ENCODE data around the gene ULK4.
A peak's percentile ranks its signal among the peaks of the same experiment; 100 is the strongest.
"Not testable (repeated sequence)": the region's sequence is repeated elsewhere in the genome, so short reads cannot be mapped to it uniquely, and the experiment has no call there.

ULK4 gene

DNA sequence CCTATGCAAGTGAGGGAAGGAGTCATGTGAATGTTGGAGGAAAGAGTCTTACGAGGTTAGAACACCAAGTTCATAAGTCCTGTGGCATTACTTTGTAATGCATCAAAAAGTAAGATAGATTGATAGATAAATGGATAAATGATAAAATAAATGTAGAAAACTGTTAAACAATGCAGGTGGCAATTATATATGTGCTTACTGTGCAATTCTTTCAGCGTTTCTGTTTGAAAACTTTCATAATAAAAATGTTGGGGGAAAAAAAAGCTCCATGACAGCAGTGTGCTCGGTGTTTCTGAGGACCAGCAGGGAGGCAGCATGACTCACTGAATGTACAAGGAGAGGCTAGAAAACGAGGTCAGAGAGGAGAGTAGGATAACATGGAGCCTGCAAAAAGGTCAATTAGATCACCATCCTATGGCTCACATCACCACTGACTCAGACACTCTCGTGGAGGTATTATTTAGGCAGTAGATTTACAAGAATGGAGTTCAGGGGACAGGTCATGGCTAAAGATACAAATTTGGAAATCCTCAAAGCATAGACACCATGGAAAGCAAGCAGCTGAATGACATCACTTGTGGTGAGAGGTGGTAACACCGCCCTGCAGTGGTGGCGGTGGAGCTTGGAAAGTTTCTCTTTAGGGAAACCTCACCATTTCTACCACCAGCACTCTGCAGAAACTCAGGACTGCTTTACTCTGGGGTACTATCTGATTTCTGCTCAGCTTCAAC lies 542.8 kb downstream of the ULK4 start:
- DNase-seq = peak in 1 of 2 donors; percentile 5

DNA sequence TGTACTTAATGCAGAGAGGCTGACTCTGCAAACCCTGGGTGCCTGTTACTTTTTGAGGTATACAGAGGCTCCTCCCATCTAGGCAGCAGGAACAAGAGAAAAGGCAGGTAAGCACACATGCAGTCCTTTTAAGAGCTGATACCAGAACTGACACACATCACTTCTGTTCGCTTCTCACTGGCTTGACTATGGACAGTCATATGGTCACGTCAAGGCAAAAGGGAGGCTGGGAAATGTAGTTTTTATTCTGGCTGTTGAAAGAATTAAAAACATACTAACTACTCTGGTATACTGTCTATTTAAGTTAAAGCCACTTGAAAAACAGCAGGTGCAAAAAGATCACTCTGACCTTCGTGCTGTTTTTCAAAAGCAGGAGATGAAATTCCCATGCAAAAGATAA lies 544.3 kb downstream of the ULK4 start:
- DNase-seq = no peak

DNA sequence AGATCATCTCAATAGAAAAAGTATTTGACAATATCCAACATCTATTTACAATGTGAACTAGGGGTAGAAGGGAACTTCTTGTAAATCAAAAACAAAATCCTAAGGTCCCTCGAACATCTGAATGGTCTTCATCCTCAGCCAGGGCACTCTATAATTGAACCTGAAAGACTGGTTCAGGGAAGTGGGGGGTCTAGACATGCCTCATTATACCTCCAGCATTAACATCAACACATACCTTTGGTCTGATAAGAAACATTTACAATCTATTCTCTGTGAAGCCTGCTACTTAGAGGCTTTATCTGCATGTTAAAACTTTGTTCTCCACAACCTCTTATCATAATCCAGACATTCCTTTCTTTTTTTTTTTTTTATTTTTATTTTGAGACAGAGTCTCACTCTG lies 550.8 kb downstream of the ULK4 start:
- no peak for DNase-seq

DNA sequence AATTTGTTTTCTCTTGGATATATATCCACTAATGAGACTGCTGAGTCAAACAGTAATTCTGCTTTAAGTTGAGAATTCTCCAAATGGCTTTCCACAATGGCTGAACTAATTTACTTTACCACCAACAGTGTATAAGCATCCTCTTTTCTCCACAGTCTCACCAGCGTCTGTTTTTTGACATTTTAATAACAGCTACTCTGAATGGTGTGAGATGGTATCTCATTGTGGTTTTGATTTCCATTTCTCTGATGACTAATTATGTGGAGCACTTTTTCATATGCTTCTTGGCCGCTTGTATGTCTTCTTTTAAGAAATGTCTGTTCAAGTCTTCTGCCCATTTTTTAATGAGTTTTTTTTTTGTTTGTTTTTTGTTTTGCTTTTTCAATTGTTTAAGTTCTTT lies 556.4 kb downstream of the ULK4 start:
- DNase-seq = no peak

DNA sequence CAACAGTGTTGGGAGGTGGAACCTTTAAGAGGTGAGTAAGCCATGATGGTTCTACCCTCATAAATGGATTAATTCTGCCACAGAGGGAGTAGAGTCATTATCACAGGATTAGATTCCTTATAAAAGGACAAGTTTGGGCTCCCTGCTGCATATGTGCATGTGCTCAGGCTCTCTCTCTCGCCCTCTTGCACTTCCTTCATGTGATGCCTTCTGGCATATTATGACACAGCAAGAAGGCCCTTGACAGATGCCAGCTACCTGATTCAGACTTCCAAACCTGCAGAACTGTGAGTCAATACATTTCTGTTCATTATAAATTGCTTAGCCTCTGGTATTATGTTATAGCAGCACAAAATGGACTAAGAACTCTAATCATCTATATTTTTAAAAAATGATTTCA lies 557.3 kb downstream of the ULK4 start:
- no peak for DNase-seq

DNA sequence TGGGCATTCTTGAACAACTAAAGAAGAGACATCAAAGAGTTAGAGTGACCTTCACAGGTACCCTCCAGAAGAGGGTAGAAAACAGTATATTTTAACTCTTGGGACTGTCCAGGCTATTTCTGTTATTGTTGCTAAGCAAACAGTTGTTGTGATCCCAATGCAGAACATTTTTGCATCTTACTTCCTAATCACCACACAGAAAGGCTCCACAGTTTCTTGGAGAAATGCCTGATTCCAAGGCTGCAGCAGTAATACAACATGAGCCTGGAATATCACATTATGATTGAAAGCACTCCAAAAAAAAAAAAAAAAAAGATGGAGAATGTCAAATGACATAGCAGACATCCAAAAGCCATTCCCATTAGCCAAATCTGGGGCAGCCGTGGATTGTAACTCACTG lies 567.0 kb downstream of the ULK4 start:
- DNase-seq = no peak

DNA sequence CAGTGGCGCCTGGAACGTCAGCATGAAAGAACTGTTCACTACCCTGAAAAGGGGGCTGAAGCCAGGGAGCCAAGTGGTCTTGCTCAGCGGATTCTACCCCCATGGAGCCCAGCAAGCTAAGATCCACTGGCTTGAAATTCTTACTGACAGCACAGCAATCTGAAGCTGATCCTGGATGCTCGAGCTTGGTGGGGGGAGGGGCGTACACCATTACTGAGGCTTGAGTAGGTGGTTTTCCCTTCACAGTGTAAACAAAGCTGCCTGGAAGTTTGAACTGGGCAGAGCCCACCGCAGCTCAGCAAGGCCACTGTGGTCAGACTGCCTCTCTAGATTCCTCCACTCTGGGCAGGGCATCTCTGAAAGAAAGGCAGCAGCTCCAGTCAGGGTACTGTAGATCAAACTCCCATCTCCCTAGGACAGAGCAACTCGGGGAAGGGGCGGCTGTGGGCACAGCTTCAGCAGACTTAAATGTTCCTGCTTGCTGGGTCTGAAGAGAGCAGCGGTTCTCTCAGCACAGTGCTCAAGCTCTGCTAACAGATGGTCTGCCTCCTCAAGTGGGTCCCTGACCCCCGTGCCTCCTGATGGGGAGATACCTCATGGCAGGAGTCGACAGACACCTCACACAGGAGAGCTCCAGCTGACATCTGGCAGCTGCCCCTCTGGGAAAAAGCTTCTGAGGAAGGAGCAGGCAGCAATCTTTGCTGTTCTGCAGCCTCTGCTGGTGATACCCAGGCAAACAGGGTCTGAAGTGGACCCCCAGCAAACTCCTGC lies 591.0 kb downstream of the ULK4 start:
- DNase-seq = not testable (repeated sequence)

DNA sequence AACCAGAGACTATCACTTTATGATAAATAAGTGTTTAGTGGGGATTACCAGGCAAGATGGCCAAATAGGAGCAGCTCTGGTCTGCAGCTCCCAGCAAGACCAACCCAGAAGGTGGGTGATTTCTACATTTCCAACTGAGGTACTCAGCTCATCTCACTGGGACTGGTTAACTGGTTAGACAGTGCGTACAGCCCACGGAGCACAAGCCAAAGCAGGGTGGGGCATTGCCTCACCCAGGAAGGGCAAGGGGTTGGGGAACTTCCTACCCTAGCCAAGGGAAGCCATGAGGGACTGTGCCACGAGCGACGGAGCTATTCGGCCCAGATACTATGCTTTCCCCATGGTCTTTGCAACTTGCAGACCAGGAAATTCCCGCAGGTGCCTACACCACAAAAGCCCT lies 591.6 kb downstream of the ULK4 start:
- no peak for DNase-seq

DNA sequence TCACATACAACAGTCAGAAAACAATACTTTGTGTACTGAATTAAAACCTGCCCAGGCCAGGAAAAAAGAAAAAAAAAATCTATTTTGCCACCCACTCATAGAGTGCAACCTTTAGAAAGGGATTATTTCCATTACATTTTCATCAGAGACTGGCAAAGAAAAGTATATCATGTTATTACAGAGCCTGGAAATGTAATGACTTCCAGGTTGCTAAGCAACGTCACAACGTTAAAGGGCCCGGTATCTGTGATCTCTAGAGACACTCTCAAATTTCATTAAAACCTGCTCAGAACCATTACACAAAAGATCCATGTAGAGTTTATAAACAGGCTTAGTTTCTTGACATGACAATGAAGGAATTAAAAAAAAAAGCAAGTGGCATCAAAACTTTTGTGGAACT lies 592.1 kb downstream of the ULK4 start:
- DNase-seq = no peak

DNA sequence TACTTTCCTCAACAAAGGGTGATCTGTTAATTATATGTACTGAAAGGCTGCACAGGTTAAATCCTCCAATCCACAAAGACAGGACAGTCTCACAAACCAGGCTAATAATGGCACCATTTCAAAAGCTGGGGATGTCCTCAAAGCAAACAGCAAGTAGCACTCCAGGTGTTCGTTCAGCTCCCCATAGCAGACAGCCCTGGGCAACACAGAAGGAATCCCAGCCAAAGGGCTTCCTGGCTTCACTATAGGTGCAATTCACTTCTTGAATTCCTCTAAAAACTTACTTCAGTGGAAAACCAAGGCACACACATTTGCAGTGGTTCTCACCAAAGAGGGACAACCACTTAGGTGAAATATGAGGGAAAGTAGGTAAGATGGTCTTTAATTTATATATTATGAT lies 595.9 kb downstream of the ULK4 start:
- no peak for DNase-seq

DNA sequence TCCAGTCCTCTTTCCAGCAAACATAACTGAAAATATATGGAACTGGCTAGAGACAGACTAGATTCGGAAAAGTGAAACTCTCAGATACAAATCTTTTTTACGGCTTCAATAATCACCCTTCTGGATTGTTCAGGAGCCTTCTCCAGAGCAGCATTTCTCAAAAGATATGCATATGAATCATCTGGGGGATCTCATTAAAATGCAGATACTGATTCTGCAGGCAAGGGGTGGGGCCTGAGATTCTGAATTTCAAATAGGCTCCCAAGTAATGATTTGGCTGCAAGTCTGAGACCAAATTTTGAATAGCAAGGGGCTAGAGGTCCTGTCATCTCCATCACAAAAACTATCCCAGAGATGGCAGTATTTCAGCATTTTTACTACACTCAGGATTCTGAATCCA lies 597.2 kb downstream of the ULK4 start:
- DNase-seq = no peak

DNA sequence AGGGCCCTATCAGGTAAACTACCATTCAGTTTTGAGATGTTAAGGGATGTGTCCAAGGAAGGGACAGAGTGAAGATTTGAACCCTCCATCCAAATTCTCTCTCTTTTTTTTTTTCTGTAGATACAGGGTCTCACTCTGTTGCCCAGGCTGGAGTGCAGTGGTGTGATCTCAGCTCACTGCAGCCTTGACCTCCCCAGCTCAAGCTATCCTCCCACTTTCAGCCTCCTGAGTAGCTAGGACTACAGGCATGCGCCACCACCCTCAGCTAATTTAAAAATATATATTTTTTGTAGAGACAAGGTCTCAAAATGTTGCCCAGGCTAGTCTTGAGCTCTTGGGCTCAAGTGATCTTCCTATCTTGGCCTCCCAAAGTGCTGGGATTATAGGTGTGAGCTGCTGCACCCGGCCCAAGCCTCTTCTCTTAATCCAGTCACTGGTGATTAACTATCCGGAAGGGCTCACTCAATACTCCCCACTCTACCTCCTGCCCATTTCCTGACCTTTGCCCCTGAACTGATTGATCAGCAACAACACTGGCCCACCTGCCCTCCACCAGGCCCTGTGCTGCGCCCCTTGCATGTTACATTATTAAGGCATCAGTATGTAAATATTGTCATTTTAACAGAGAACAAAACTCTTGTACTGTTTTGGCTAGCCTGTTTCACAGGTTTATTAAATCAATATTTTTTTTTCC lies 597.9 kb downstream of the ULK4 start:
- DNase-seq = no peak

DNA sequence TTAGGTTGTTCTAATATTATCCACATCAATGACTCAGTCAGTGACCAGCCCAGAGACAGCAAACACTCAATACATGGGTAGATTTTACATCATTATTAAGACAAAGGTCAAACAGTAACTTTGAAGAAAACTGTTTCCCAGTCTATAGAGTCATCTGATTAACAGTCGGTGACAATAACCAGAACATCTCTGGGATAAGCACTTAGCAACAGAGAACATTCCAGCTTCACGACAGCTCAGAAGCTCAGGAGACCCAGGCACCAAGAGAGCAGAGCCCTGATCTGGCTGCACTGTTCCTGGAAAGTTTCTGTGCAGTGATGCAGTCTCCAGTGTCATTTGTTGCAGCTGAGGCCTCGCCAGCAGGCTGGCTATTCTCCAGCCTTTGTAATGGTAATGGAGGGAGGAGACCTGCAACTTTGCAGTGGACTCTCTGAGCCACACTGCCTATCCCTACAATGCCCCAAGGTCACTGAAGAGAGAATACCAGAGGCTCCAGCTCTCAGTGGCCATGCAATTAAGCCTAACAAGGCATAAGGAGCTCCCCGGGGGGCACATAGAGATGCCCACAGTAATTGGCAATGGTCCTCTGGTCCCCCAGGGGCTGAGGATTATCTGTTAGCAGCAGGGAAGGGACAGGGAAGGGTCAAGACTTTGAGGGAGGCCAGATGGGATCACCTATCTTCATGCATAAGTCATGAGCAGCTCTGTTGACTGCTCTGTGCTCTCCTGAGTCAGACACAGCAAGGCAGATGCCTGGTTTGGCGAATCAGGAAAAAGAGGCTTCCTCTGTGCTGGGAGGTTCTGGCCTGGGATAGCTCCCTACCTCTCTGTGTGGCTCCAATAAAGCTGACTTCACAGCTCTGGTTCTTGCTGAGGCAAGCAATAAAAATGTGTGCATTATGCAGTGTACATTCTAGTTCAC lies 599.0 kb downstream of the ULK4 start:
- DNase-seq = no peak

DNA sequence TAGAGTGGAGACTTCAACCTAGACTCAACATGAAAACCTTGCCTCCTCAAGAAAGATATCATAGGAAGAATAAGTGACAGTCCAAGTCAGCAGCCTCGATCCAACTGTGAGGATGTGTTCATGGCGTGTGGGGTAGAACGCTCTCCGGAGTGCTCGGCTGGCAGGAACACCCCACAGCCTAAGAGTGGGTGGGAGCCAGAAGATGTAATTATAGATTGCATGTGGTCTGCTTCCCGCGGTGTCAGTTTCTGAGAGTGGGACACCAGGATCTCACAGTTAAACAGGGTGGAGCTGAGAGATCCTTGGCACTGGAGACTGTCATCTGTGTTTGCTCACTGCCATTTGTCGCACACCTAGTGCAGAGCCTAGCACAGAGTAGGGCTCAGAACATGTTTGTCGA lies 604.6 kb downstream of the ULK4 start:
- DNase-seq = no peak

DNA sequence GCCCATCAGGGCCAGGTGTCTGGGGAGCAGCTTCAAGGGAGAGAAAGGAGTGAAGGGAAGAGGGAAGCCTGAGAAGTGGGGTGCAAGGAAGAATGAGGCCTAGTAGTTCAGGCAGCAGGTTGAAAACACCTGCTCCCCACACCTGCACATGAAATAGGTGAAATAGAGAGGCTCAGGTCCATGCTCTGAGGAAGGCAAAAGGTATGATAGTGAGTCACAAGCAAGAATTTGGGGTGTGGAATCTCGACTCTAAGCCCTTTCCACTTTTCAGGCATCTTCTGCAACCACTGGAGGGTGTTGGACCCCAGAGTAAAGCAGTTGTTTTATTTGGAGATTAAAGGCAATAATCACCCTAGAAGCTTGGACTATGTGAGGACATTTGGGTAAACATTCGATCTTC lies 605.1 kb downstream of the ULK4 start:
- DNase-seq = no peak

DNA sequence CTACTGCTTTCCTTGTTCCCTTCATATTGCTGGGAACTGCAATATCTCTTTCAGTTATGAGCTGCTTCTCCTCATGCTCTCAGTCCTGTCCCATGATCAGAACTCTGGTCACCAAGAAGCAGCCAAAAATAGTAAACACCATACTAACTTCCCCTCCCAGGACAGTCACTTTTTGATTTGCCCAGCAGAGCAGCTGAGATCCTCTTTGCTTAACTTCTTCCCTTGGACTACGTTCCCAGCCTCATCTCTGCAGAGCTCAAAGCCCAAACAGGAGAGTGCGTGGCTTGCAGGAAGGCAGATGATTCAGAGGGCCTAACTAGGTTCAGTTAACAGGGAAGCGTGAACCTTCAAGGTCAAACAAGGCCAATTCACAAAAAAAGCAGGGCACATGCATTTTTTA lies 609.4 kb downstream of the ULK4 start:
- DNase-seq = no peak

DNA sequence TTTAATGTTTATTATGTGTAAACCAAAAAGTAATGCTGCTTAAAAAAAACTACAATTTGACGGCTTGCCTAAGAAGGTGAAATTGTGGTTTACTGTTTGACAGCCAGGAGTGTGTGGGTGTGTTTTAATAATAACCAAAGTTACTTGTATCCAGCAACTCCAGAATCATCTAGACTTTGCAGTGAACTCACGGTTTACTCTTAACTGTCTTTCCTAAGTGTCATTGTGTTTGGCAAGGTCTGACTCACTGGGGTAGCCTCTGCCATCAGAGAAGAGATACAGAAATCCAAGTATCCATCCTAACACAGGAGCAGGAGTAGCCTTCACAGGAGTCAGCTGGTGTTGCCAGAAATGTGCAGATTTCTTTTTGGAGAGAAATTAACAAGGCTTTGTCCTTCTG lies 611.5 kb downstream of the ULK4 start:
- DNase-seq = no peak

DNA sequence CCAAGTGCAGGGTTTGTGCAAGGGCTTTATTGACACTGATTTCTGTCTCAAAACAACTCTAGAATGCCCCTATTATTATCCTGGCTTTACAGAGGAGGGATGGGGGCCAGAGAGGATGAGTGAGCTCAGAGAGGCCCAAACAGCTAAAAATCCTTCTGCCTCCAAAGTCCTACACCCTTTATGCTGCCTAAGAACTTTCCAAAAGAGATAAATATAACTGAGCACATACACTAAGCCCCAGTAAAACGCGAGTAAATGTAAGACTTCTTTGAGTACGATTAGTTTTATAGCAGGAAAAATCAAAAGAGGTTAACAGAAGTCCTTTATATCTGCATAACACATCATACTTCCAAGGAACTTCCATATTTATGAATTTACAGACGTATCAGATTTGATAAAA lies 613.5 kb downstream of the ULK4 start:
- no peak for DNase-seq

DNA sequence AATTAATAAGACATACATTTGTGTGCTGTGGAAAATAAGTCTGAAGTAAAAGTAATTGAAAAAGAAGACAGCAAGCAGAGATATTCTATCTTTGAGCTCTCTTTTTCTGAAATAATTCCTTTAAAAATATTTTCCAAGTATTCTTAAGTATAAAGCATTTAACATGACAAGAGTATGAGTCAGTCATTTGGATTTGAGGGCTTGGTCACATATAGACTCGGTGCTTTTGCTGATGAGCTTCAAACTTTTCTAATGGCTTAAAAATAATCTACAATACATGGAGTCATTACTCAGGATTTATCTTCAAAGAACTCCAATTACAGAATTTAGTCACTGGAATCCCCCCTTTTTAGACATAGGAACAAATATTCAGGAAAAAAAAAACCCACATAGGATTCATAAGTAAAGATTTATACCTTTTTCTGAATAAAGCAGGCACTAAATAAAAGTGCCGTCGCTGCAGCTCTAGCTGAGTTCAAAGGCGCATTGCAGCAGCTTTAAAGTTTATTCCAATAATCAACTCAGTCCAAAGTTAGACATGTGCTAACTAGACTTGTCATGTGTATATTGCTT lies 615.1 kb downstream of the ULK4 start:
- no peak for DNase-seq

DNA sequence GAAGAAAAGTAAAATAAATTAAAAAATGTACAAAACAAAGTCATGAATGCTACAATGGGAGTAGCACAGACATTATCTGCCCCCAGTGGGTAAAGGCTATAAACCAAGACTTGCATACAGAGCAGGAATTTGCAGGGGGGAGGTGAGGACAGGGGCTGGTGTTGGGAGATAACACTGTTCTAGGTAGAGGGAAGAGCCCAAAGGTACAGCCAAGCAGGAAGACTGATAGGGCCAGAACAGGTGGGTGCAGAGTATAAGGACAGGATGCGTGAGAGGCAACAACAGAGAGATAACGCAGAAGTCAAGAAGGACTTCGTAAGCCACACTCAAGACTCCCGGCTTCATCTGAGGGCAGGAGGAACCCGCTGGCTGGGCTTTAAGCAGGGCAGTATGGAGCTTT lies 616.1 kb downstream of the ULK4 start:
- no peak for DNase-seq

DNA sequence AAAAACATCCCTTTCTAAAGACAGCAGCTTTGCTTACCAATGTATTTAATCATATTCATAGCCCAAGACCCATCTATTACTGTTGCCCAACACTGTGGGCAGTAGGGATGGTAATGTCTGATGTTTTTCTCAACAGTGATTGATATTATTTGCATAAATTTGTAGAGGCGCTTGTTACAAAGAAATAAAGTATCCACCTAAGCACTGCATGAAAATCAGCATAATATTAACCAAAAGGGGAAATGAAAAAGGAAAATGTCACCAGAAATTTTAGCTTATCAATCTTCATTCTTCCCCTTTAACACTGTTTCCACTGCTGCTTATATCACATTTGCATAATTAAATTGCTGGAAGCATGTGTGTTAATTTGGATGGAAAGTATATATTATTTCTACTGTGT lies 622.1 kb downstream of the ULK4 start:
- DNase-seq = no peak

DNA sequence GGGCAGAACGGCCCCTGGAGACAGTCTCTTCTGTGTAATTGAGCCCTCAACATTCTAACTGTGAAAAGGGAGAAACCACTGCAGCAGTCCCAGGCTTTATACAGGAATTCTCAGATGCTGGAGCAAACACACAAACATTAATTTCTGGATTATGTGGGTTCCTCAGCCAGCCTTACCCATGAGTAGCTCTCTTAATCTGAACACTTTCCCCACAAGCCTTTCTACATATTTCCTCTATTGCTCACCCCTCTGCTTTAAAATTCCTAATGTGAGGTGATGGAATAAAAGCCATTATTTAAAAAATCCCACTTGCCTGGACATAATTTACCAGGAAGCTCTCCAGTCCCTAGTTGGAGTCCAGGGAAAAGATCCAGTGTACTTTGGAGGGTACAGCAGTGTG lies 623.6 kb downstream of the ULK4 start:
- no peak for DNase-seq

DNA sequence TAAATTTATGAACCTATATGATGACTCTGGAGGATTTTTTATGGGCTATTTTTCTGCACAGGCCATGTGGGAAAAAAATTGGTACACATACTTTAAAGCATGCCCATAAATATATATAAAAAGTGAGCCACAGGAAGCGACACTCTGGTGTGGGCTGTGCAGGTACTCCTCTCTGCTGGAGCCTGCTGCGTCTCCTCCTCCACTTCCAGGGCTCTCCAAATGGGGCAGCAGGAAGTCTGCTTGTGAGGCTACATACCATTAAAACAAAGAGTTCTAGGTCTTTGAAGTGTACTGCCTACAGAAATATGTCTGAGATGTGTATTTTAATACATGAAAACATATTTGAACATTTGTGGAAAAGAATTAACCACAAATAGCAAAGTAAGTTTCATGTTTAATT lies 627.5 kb downstream of the ULK4 start:
- DNase-seq = no peak
